Brain pericyte (primary cell): ENCODE results near the gene SULT2A1.
"Not testable (repeated sequence)": the region's sequence is repeated elsewhere in the genome, so short reads cannot be mapped to it uniquely, and the experiment has no call there.

ENCODE experiments used
- DNase-seq: peaks from one replicate; pipeline ENCODE4 v3.0.0-alpha.2; 2012; ENCODE audit warnings: low read depth, low spot score

The SULT2A1 gene, protein sequence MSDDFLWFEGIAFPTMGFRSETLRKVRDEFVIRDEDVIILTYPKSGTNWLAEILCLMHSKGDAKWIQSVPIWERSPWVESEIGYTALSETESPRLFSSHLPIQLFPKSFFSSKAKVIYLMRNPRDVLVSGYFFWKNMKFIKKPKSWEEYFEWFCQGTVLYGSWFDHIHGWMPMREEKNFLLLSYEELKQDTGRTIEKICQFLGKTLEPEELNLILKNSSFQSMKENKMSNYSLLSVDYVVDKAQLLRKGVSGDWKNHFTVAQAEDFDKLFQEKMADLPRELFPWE

DNA sequence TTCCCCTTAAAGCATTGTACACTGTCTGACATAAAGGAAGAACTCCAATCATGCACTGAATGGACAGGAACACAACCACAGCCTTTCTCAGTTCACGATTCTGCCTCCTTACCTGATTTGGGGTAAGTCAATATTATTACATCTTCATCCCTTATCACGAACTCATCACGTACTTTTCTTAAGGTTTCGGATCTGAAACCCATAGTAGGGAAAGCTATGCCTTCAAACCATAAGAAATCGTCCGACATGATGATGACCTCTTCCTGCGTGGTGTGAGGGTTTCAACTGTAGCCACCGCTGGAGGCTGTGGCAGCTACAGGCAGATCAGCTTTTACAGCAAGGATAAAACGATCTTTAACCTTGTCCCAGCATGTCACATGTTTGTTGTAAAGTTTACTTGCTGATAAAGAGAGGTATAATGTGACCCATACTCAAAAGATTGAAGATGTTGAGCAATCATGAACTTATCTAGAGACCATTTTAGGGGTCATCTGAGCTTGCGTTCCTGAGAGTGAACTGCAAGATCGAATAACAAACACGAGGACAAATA is at the start of gene SULT2A1:
Gene SULT2A1, minus strand, starts transcription at position 306 of the 550 bp plus-strand sequence. Its CDS starts 58 bp downstream, at position 248.
- DNase-seq, result no peak

DNA sequence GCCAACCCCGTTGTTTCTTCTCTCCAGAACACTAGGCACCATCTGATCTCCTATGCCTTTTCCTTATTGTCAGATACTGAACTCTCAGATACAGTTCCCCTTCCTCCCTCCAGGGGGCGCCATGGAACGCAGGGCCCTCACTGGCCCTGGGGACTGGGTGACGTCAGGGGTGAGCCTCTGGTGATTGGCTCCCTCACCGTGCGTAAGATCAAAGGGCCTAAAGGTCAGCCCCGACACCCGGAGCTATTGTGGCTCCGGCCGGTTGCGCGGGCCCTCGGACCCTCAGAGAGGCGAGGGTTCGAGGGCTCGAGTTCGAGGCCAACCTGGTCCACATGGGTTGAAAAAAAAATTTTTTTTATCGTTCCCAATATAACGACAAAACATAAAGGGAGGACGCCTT is 42.5 kb upstream of the SULT2A1 start:
- not testable (repeated sequence) for DNase-seq

DNA sequence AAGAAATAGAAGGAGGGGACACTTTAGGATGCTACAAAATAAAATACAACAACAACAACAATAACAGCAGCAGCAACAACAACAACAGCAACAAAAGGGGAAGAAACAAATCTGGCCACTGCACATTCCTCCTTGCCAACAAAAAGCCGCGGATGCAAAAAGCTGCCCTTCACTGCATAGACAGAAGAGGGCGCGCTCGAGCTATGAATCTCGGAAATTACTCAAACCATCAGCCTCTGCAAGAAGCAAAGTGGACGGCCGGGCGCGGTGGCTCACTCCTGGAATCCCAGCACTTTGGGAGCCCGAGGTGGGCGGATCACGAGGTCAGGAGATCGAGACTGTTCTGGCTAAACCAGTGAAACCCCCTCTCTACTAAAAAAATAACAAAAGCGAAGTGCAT is 34.0 kb upstream of the SULT2A1 start:
- DNase-seq, result not testable (repeated sequence)

DNA sequence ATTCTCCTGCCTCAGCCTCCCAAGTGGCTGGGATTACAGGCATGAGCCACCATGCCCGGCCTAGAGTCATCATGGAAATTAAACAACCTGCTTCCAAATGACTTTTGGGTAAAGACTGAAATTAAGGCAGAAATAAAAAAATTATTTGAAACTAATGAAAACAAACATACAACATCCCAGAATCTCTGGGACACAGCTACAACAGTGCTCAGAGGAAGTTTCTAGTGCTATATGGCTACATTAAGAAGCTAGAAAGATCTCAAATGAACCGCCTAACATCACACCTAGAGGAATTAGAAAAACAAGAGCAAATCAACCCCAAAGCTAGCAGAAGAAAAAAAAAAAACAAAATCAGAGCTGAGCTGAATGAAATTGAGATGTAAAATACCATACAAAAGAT is 24.1 kb upstream of the SULT2A1 start:
- not testable (repeated sequence) for DNase-seq

DNA sequence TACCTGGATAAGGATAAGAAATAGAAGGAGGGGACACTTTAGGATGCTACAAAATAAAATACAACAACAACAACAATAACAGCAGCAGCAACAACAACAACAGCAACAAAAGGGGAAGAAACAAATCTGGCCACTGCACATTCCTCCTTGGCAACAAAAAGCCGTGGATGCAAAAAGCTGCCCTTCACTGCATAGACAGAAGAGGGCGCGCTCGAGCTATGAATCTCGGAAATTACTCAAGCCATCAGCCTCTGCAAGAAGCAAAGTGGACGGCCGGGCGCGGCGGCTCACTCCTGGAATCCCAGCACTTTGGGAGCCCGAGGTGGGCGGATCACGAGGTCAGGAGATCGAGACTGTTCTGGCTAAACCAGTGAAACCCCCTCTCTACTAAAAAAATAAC is 23.2 kb upstream of the SULT2A1 start:
- not testable (repeated sequence) for DNase-seq

DNA sequence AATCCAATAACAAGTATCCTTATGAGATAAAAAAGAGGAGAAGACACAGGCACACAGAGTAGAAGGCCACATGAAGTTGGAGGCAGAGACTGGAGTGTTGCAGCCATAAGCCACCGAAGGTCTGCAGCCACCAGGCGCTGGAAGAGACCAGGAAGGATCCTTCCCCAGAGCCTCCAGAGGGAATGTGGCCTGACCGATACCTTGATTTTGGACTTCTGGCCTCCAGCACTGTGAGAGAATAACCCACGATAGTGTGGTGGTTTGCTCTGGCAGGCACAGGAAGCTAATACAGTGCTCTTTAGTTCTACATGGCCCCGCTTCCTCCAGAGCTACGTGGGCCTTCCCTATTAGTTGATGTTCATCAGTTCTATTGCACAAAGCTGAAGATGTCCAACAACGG is 15.3 kb upstream of the SULT2A1 start:
- DNase-seq, result no peak

DNA sequence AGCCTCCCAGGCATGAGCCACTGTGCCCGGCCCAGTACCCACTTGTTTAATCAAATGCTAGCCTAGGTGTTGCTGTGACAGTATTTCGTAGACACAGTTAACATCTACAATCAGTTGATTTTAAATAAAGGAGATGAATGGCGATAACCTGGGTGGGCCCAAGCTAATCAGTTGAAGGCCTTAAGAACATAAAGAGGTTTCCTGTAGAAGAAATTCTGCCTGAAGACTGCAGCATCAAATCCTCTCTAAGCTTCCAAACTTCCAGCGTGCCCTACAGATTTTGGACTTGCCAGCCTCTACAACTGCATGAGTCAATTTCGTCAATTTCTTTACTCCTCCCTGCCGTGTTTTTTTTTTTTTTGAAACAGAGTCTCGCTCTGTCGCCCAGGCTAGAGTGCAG is 13.2 kb upstream of the SULT2A1 start:
- DNase-seq, result no peak

DNA sequence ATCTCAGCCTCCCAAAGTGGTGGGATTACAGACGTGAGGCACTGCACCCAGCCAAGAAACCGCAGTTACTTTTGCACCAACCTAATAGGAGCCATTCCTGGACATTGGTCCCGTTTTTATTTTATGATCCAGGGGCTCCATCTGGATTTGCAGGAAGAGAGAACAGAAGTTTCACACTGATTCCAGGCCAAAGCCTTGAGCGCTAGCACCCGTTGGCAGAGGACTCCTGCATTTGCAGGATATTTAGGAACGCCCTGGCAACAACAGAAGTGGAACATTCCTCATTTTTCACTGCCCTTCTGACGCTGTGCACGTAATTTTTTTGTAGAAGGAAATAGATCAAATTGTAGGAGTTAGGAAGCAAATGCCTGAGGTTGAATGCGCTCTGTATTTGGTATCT is 11.7 kb upstream of the SULT2A1 start:
- DNase-seq, result no peak

DNA sequence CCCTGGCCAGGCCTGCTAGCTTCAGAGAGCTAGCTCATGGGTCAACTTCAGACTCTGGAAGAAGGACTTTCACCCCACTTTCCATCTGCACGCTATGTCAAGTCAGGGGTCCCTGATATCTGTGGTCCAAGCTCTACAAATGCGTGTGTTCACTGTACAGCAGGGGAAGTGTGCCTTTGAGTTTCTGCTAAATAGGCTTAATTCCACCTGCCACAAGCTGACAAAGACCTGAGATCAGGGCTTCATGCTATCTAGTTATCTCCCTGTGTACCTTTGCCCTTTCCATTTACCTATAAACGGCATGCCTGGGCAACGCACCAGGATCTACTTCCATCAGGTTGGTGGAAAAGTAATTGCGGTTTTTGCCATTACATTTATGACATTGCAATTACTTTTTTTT is 10.7 kb upstream of the SULT2A1 start:
- no peak for DNase-seq

DNA sequence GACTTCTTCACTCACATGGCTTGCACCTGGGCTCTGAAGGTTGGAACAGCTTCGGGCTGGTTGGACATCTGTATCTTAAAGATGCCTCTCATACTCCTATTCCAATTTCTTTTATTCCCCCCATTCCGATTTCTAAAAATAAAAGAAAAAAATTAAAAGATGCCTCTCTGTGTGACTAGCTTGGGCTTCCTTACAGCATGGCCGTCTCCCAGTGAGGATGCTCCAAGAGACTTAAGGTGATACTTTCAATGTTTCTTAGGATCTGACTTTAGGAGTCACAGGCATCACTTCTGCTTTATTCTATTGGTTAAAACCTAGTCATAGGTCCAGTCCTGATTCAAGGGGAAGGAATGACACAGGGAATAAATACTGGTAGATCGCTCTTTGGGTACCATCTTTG is 9.9 kb upstream of the SULT2A1 start:
- DNase-seq, result no peak

DNA sequence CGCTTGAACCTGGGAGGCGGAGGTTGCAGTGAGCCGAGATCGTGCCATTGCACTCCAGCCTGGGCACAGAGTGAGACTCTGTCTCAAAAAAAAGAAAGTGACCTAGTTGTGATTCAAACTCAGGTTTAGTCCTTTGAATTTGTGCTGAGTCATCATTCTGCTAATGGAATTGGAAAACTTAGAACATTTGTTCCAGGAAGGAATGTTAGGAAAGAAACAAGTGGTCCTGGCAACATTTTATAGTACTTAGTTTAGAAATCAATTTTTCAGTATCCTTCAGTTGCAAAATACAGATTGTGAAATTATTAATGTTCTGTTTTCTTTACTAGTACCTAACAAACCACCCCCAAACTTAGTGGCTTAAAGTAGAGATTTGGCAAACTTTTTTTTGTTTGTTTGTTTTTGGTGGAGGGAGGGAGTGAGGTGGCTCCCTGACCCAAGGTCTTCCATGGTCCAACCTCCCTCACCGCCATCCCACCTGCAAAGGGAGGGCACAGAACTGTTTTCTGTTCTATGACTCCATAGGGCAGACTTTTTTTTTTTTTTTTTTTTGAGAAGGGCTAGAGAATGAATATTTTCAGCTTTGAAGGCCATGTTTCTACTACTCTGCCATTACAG is 9.2 kb upstream of the SULT2A1 start:
- no peak for DNase-seq

DNA sequence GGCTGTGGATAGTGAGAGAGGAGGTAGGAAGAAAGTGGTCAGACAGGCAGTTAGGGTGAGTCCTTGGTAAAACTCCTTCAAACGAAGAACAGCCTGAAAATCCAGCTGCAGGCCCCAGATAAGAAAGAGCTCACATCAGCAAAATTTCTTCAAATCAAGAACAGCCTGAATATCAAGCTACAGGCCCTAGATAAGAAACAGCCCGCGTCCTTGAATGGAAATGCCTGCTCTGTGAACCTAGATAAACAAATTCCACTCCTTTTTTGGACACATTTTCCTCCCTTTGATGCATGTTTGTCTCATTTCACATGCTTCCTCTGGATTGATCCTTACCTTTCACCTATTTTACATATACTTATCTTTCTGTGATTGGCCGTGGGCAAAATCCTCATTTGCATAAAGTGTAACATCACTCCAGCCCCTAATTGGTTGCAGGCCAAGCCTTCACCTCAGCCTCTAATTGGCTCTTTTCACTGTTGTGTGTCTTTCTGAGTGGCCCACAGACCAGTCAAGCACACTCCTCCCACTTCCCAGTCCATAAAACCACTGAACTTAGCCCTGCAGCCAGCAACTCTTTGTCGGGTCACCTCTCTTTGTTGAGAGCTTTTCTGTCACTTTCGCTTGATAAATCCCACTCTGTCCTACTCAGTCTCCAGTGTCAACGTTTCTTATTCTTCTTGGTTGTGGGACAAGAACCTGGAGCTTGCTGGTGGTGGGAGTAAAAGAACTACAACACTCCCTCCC is 6.0 kb upstream of the SULT2A1 start:
- DNase-seq, result no peak

DNA sequence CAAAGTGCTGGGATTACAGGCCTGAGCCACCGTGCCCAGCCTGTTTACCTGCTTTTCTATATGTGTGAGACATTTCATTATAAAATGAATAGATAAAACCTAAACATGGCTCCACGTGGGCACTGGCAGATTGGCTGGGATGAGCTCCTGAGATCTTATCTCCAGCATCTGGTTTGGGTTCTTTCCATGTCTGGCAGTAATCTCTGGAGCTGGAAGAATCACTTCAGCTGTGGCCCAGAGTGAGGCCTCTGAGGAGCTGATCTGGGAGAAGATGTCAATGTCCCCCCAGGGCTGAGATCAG is 5.5 kb upstream of the SULT2A1 start:
- DNase-seq, result no peak

DNA sequence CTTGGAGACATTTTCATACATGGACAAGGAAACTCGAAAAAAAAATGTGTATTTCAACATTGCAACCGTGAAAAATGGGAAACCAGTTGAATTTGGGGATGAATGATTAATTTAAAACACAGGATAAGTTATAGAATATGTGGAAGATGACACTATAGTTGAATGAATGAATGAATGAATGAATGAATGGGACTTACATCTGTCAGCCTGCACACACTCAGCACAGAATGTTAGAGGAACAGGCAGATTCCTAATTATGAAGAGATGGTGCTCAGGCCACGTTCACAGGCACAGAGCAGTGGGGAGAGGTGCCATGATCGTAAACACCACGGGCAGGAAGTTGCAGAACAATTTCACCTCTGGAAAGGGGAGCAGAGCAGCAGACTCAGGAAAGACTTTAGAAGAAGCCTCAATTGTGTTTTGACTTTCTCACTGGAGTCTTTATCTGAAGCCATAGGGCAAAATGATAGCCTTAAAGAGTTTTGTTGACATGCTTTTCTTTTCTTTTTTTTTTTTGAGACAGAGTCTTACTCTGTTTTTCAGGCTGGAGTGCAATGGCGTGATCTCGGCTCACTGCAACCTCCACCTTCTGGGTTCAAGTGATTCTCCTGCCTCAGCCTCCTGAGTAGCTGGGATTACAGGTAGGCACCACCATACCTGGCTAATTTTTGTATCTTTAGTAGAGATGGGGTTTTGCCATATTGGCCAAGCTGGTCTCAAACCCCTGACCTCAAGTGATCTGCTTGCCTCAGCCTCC is 4.9 kb upstream of the SULT2A1 start:
- DNase-seq, result no peak

DNA sequence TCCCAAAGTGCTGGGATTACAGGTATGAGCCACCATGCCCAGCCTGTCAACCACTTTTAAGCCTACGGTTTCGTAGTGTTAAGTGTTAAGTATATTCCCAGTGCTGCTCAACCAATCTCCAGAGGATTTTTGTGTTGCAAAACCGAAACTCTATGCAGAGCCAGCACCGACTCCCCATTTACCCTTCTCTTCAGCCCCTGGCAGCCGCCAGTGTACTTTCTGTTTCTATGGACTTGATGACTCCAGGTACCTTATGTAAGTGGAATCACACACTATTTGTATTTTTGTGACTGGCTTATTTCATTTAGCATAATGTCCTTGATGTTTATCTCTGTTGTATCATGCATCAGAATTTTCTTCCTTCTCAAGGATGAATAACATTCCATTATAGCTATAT is 1.1 kb downstream of the SULT2A1 start:
- no peak for DNase-seq

DNA sequence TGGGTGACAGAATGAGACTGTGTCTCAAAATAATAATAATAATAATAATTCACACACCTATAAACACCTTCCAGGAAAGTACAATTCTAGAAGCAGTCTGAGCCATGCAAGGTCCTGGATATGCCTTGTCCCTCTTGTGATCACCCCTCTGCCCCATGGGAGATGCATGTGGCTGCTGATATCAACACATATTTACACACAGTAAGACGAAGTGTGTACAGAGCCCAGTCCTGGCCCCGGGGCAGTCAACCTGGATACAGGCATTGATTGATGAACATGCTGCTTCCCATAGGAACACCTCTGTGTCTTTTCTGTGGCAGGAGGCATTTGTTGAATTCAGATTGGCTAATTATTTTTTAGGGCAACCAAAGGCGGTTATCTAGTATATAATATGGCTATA is 3.2 kb downstream of the SULT2A1 start:
- DNase-seq, result no peak

DNA sequence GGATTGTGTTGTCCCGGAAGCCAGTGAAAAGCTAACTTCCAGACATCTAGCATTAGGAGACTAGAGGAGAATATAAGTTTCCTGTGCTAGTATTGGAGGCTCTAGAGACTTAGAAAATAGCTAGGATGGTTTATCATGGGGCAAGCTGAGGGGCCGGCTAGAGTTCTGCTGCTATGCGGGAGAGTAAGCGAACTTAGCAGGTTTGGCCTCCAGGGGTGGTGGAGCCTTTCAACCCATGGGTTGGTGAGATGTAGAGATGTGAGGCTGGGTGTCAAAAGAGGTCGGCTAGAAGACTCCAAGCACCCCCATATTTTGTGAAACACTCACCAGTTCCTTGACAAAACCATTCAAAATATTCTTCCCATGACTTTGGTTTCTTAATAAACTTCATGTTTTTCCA is 4.4 kb downstream of the SULT2A1 start:
- no peak for DNase-seq

DNA sequence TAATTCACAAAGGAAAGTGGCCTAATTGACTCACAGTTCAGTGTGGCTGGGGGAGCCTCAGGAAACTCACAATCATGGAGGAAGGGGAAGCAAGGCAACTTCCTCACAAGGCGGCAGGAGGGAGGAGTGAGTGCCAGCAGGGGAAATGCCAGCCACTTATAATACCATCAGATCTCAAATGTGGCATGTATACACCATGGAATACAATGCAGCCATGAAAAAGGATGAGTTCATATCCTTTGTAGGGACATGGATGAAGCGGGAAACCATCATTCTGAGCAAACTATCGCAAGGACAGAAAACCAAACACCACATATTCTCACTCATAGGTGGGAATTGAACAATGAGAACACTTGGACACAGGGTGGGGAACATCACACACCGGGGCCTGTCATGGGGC is 6.7 kb downstream of the SULT2A1 start:
- DNase-seq, result not testable (repeated sequence)

DNA sequence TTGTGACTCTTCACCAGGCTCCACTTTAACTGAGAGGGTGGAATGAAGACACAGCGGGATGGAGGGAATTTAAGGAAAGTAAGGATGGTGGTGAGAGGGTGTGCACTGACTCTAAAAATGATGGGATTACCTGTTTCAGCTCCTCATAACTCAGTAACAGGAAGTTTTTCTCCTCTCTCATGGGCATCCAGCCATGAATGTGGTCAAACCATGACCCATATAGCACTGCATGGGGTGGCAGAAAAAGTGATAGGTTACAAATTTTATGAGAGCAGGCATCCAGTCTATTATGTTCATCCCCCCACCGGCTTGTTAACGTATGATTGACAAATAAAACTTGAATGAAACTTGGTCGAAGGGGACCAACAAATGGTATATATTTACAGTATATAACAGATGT is 7.2 kb downstream of the SULT2A1 start:
- DNase-seq, result no peak

DNA sequence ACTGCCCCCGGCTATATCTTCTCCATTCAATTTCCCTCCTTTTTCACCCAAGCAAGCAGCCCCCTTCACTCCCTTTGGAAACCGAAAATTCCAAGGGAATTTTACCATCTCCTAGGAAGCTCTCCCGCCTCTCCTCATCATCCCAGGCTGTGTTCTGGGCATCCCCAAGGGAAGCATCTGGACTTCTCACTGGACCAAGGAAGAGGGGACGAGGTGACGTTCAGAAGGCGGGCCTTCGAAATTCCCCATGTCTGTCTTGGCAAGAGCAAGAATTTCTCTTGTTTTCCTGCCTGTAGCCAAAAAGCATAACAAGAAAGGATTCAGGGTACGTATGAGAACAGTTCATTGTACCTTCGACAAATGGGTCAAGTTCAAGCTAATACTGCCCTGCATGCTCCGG is 20.9 kb downstream of the SULT2A1 start:
- DNase-seq, result no peak

DNA sequence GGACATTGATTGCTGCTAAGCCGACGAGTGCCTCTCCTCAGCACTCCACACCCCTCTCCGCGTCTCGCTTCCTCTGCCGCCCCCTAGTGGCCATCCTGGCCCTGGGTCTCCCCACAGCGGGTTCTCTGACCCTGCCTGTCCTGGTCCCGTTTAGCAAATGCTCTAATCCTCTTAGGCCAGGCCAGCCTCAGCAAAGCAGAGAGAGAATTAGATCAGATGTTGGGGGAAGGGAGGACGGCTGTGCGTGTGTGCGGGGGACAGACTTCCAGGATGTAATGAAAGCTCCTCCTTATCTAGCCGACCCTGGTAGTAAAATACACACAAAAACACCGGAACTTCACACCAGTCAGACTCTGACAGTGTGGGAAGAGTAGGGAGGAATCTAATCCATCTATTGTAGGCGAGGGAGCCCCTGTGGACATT is 22.6 kb downstream of the SULT2A1 start:
- peak; percentile 11 for DNase-seq

DNA sequence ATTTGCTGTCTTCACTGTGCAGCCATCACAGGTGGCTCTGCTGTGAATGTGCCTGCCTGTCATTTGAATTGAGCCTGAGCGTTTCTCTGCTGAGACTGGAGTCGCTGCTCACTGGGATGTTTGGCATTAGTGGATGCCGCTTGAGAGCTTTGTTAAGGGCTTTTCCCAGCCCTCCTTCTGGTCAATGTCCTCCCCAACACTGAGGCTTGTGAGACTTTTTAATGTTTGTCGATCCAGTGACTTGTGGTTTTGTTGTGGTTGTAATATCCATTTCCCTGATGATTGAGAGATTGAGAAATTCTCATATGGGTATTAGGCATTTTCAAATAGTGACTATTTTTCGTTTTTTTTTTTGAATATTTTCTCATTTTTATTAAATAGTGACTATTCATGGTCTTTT is 24.5 kb downstream of the SULT2A1 start:
- DNase-seq, result no peak
